Stomach (tissue), 9 donors: ENCODE measurements around the gene BEST1. TPM values are rescaled to one million over a fixed set of nuclear protein-coding genes. Genes with fewer than 3 reads are reported as not detected.
A peak's percentile ranks its signal among the peaks of the same experiment; 100 is the strongest.
"Not testable (repeated sequence)": the region's sequence is repeated elsewhere in the genome, so short reads cannot be mapped to it uniquely, and the experiment has no call there.

Experiments used
- DNase-seq, 2 donors: peaks; one replicate each; pipeline versions ENCODE4 v3.0.0 to v3.0.0-alpha.2; 2013 to 2019
- H3K27ac ChIP-seq, 5 donors: fragments of 200-600 bp in 4 of 5; sonication (generic) in 4 of 5; one replicate each; pipeline ENCODE4 v1.5.1; 2013 to 2019; ENCODE audit warnings: mild to moderate bottlenecking in 1 of 5, moderate library complexity in 1 of 5
- H3K27me3 ChIP-seq, 3 donors: fragments of 200-600 bp; sonication (generic); one replicate each; pipeline ENCODE4 v1.5.1; 2017 to 2019; ENCODE audit warnings: mixed run types in 1 of 3
- H3K36me3 ChIP-seq, 4 donors: fragments of 200-600 bp; sonication (generic); 1 replicate in 3 of 4; 2 replicates in 1 of 4; pipeline ENCODE4 v1.5.1; 2016 to 2019
- H3K4me1 ChIP-seq, 4 donors: fragments of 200-600 bp; sonication (generic); one replicate each; pipeline ENCODE4 v1.5.1; 2016 to 2019
- H3K4me3 ChIP-seq, 4 donors: fragments of 200-600 bp; sonication (generic) in 3 of 4; one replicate each; pipeline ENCODE4 v1.5.1; 2016 to 2019; ENCODE audit warnings: mild to moderate bottlenecking in 1 of 4
- H3K9me3 ChIP-seq, 4 donors: fragments of 200-600 bp; sonication (generic); one replicate each; pipeline ENCODE4 v1.5.1; 2016 to 2019
- EP300 ChIP-seq: sonication (generic); formaldehyde crosslinking; IDR thresholded peaks from one replicate; pipeline ENCODE4 v1.6.1; 2017; ENCODE audit warnings: antibody characterized with exemption
- POLR2A ChIP-seq, 4 donors: fragments of 450-650 bp; IDR thresholded peaks; one replicate each; pipeline ENCODE4 v1.6.1; 2016; ENCODE audit warnings: antibody characterized with exemption in 4 of 4, control low read depth in 2 of 4, mild to moderate bottlenecking in 1 of 4, moderate library complexity in 1 of 4
- POLR2AphosphoS5 ChIP-seq, 3 donors: sonication (generic); formaldehyde crosslinking; IDR thresholded peaks; one replicate each; pipeline ENCODE4 v1.6.1; 2016; ENCODE audit warnings: antibody characterized with exemption in 3 of 3
- WGBS, 5 donors: extraction: QIAGEN DNeasy Blood & Tissue Kit in 3 of 5; methylation state at CpG; one replicate each; pipeline versions ENCODE4 v1.1.5 to v1.1.7; 2013 to 2018; 5-methylcytosine and 5-hydroxymethylcytosine counted together
- intact Hi-C: fragments of 100-400 bp; cut with DNase I; formaldehyde crosslinking; loops from one replicate; pipeline ENCODE4 v1.15.1; 2023; ENCODE audit warnings: low total_unique reads
- polyA plus RNA-seq, 3 donors: library from polyadenylated mRNA; stranded (reverse); fragments of 200-250 nt; gene quantifications; one replicate each; pipeline ENCODE4 v1.2.3, GENCODE V29; 2013
- total RNA-seq, 5 donors: library from RNA; depleted of rRNA; stranded (reverse); fragments of >200 nt; gene quantifications; one replicate each; pipeline versions ENCODE4 v1.1.0 to v1.2.3, GENCODE V29; 2014 to 2016
- TF ChIP-seq, protein P1 (sequence below), 7 experiments: fragments of 450-650 bp in 4 of 7; fragments of 200-600 bp in 3 of 7; sonication (generic) in 3 of 7; IDR thresholded peaks; one replicate each; pipeline ENCODE4 v1.5.1; 2016 to 2019; ENCODE audit warnings: antibody characterized with exemption in 7 of 7, control low read depth in 2 of 7, mild to moderate bottlenecking in 1 of 7
- donor health status: healthy with polysubstance abuse.
- donor health status: Bipolar disorder and iron deficiency.
- donor health status: healthy.

Gene BEST1
- total and polyA plus RNA-seq, 8 donors = 1.2 to 27.4 (median 3.7) TPM; not detected in 1

GRCh38 chr11:62000539-62001446 lies 50.6 kb downstream of the BEST1 start:
- Histone ChIP-seq H3K4me1 (peaks cover 0 to 10% (median 5%) of the 10 kb centered on the region in 4 donors), H3K4me3 (no peak overlapping the region), H3K36me3 (peaks cover 0 to 8% (median 0%) of the 10 kb centered on the region in 4 donors), H3K9me3 (peaks cover 0 to 16% (median 5%) of the 10 kb centered on the region in 4 donors), H3K27me3 (no peaks in the 10 kb centered on the region), H3K27ac (no peak overlapping the region)
- no peak for DNase-seq
- intact Hi-C loops = no loop called here
- TF ChIP-seq POLR2AphosphoS5 (IDR thresholded peaks at IDR 0.05) (no peak), POLR2A (IDR thresholded peaks at IDR 0.05) (no peak), EP300 (no peak)
- TF ChIP-seq, protein P1, sequence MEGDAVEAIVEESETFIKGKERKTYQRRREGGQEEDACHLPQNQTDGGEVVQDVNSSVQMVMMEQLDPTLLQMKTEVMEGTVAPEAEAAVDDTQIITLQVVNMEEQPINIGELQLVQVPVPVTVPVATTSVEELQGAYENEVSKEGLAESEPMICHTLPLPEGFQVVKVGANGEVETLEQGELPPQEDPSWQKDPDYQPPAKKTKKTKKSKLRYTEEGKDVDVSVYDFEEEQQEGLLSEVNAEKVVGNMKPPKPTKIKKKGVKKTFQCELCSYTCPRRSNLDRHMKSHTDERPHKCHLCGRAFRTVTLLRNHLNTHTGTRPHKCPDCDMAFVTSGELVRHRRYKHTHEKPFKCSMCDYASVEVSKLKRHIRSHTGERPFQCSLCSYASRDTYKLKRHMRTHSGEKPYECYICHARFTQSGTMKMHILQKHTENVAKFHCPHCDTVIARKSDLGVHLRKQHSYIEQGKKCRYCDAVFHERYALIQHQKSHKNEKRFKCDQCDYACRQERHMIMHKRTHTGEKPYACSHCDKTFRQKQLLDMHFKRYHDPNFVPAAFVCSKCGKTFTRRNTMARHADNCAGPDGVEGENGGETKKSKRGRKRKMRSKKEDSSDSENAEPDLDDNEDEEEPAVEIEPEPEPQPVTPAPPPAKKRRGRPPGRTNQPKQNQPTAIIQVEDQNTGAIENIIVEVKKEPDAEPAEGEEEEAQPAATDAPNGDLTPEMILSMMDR (IDR thresholded peaks at IDR 0.05) = no peak
- WGBS, 5 donors = 78 to 92% (median 91%) methylated on average over 20 to 23 of the region's 23 CpGs

GRCh38 chr11:62001450-62002191 lies 51.5 kb downstream of the BEST1 start:
- DNase-seq = peak; percentile 73
- TF ChIP-seq, protein P1 (IDR thresholded peaks at IDR 0.05) = no peak
- TF ChIP-seq POLR2A (IDR thresholded peaks at IDR 0.05) (no peak), EP300 (no peak), POLR2AphosphoS5 (IDR thresholded peaks at IDR 0.05) (no peak)
- intact Hi-C loops = no loop called here
- Histone ChIP-seq H3K27ac (peak overlapping the region in 1 of 5 donors; percentile 27), H3K9me3 (peaks cover 0 to 16% (median 5%) of the 10 kb centered on the region in 4 donors), H3K4me3 (no peak overlapping the region), H3K36me3 (peaks cover 0 to 8% (median 0%) of the 10 kb centered on the region in 4 donors), H3K4me1 (peaks cover 0 to 10% (median 5%) of the 10 kb centered on the region in 4 donors), H3K27me3 (no peaks in the 10 kb centered on the region)
- WGBS, 5 donors = 43 to 67% (median 54%) methylated on average over 12 of the region's 12 CpGs

- Histone ChIP-seq H3K27ac (peak overlapping the region in 1 of 5 donors; percentile 27), H3K9me3 (peaks cover 0 to 16% (median 5%) of the 10 kb centered on the region in 4 donors), H3K4me1 (peaks cover 0 to 10% (median 5%) of the 10 kb centered on the region in 4 donors)
- WGBS, 5 donors = 91 to 97% (median 92%) methylated on average over 8 of the region's 8 CpGs
- DNase-seq, H3K36me3 ChIP-seq, H3K4me3 ChIP-seq, H3K27me3 ChIP-seq, intact Hi-C loops: not testable (repeated sequence)
These were observed 52.1 kb downstream of the BEST1 start for GRCh38 chr11:62002283-62002682.

DNA sequence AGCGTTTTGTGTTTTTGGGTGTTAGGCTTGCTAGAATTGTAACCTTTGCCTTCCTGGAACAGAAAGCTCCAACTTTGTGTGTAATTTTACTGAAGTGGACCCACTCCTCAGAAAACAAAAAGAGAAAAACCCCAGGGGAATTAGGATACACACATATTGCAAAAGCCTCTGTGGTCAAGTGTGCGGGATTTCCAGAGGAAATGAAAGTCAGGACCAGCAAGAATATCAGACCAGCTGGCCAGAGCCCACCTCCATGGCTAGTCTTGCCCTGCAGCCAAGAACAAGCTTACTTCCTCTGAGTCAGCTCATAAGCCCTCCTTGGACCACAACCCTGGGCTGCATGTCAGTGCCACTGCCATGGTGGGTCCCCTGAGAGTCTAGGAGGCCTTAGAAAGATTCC lies 54.3 kb downstream of the BEST1 start:
- peaks cover 0 to 6% (median 3%) of the 10 kb centered on the region in 4 donors for H3K9me3 ChIP-seq
- intact Hi-C loops = no loop called here
- peak overlapping the region in 1 of 5 donors; percentile 10 for H3K27ac ChIP-seq
- TF ChIP-seq POLR2A (IDR thresholded peaks at IDR 0.05) = no peak
- no peak for TF ChIP-seq EP300
- TF ChIP-seq POLR2AphosphoS5 (IDR thresholded peaks at IDR 0.05) = no peak
- TF ChIP-seq, protein P1 (IDR thresholded peaks at IDR 0.05) = no peak
- no peaks in the 10 kb centered on the region for H3K27me3 ChIP-seq
- H3K36me3 ChIP-seq = peaks cover 0 to 3% (median 0%) of the 10 kb centered on the region in 4 donors
- peak in 1 of 2 donors; percentile 29 for DNase-seq
- peaks cover 0 to 10% (median 5%) of the 10 kb centered on the region in 4 donors for H3K4me1 ChIP-seq
- WGBS, 5 donors = 53 to 70% (median 58%) methylated on average over 2 of the region's 2 CpGs
- H3K4me3 ChIP-seq = no peak overlapping the region
